Calu3 (cell line): ENCODE data around the gene TBL1XR1. TPM values are rescaled to one million over a fixed set of nuclear protein-coding genes. Genes with fewer than 3 reads are reported as not detected.

ENCODE experiments used
- BruUV-seq: library from RNA; stranded (reverse); fragments of 400-500 nt; replicated peaks from 2 replicates; lab custom pipeline; 2021; lab: Mats Ljungman, UMichigan
- CTCF ChIA-PET: fragments of 300-600 bp; sonication (Branson Sonifier 250); formaldehyde crosslinking; loops from one replicate; lab custom pipeline; 2022; ENCODE audit warnings: antibody characterized with exemption; lab: Charles Lee
- DNase-seq: peaks from one replicate; pipeline ENCODE4 v3.0.0; 2022
- H3K27ac Mint-ChIP-seq: one replicate; pipeline ENCODE4 v1.8.0; 2022; ENCODE audit warnings: mixed read lengths; ENCODE audit not compliant: unreplicated experiment
- H3K27me3 Mint-ChIP-seq: one replicate; pipeline ENCODE4 v1.8.0; 2022; ENCODE audit warnings: mixed read lengths; ENCODE audit not compliant: unreplicated experiment
- H3K36me3 Mint-ChIP-seq: one replicate; pipeline ENCODE4 v1.8.0; 2022; ENCODE audit warnings: mild to moderate bottlenecking, moderate library complexity, mixed read lengths; ENCODE audit not compliant: insufficient read depth, unreplicated experiment
- H3K4me1 Mint-ChIP-seq: one replicate; pipeline ENCODE4 v1.8.0; 2022; ENCODE audit warnings: mild to moderate bottlenecking, low read depth, mixed read lengths; ENCODE audit not compliant: unreplicated experiment
- H3K4me3 Mint-ChIP-seq: one replicate; pipeline ENCODE4 v1.8.0; 2022; ENCODE audit warnings: mild to moderate bottlenecking, low read depth, moderate library complexity, mixed read lengths; ENCODE audit not compliant: unreplicated experiment
- H3K9me3 Mint-ChIP-seq: one replicate; pipeline ENCODE4 v1.8.0; 2022; ENCODE audit warnings: low read depth, mixed read lengths; ENCODE audit not compliant: unreplicated experiment
- intact Hi-C: fragments of 100-400 bp; cut with micrococcal nuclease; formaldehyde crosslinking; loops from one replicate; pipeline ENCODE4 v1.10.0; 2022; ENCODE audit not compliant: unreplicated experiment
- total RNA-seq: library from RNA; stranded (reverse); gene quantifications from 2 replicates; pipeline ENCODE4 v1.2.3, GENCODE V29; 2022
- TF ChIP-seq, protein P1 (sequence below): fragments of 200-600 bp; IDR thresholded peaks from one replicate; pipeline ENCODE4 v1.8.0; 2022; ENCODE audit warnings: antibody characterized with exemption; ENCODE audit not compliant: unreplicated experiment

The TBL1XR1 gene
- total RNA-seq, 1 experiment from 2014 or later = 206 TPM

DNA sequence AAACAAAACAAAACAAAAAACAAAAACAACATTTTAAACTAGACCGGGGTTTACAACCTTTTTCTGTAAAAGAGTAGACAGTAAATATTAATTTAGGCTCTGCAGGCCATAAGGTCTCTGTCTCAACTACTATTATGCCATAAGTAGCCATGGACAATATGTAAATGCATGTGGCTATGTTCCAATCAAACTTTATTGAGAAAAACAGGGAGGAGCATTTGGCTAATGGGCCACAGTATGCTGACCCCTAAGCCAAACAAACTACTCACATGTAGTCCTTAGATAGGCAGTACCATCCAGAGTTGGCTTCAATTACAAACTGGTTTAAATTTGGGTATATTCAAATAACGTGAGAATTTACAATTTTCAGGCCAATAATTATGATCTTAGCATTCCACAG, 144.2 kb downstream of the TBL1XR1 start:
- intact Hi-C loops = loop anchor here (5.0 to 10.0 kb wide), 4 partner anchors 249 to 1102 kb away; no protein-coding TSS in a partner anchor
- Mint-ChIP-seq H3K36me3 (peaks cover 19% of the 10 kb centered on the region), H3K9me3 (no peaks in the 10 kb centered on the region), H3K4me1 (no peaks in the 10 kb centered on the region), H3K27ac (no peak overlapping the region), H3K27me3 (no peaks in the 10 kb centered on the region), H3K4me3 (no peak overlapping the region)
- no peak for DNase-seq
- no TSS peak for BruUV-seq
- CTCF ChIA-PET = interaction anchor here (0.8 kb wide), 1 partner anchor 142 kb away, joined by 3 read pairs; no protein-coding TSS in a partner anchor
- TF ChIP-seq, protein P1, sequence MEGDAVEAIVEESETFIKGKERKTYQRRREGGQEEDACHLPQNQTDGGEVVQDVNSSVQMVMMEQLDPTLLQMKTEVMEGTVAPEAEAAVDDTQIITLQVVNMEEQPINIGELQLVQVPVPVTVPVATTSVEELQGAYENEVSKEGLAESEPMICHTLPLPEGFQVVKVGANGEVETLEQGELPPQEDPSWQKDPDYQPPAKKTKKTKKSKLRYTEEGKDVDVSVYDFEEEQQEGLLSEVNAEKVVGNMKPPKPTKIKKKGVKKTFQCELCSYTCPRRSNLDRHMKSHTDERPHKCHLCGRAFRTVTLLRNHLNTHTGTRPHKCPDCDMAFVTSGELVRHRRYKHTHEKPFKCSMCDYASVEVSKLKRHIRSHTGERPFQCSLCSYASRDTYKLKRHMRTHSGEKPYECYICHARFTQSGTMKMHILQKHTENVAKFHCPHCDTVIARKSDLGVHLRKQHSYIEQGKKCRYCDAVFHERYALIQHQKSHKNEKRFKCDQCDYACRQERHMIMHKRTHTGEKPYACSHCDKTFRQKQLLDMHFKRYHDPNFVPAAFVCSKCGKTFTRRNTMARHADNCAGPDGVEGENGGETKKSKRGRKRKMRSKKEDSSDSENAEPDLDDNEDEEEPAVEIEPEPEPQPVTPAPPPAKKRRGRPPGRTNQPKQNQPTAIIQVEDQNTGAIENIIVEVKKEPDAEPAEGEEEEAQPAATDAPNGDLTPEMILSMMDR = no peak

DNA sequence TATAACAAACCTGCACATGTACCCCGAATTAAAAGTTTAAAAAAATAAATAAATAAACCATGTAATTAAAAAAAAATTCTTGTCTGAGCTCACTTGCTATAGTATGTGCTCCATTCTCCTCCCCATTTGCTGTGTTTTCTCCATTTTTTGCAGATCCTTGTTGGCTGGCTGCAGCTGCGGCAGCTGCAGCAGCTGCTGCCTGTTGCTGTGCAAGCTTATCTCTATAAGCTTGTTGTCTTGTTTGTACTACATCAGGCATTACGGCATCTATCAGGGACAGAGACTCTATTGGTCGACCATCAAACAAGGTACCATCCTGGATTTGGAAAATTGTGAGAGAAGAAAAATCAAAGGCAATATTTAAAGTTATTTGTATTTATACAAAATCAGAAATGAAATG, 145.9 kb downstream of the TBL1XR1 start:
- Mint-ChIP-seq H3K9me3 (no peaks in the 10 kb centered on the region), H3K27ac (no peak overlapping the region), H3K4me3 (no peak overlapping the region), H3K4me1 (no peaks in the 10 kb centered on the region), H3K27me3 (no peaks in the 10 kb centered on the region), H3K36me3 (peaks cover 26% of the 10 kb centered on the region)
- intact Hi-C loops = loop anchor here (1.0 to 10.0 kb wide), 11 partner anchors 143 to 1333 kb away; no protein-coding TSS in a partner anchor
- no peak for DNase-seq
- CTCF ChIA-PET = interaction anchor here (0.6 to 1.9 kb wide), 11 partner anchors 146 to 1334 kb away, joined by 3 to 14 read pairs (median 6); partner anchors contain the start of gene TBL1XR1
- BruUV-seq = no TSS peak
- TF ChIP-seq, protein P1 = no peak

DNA sequence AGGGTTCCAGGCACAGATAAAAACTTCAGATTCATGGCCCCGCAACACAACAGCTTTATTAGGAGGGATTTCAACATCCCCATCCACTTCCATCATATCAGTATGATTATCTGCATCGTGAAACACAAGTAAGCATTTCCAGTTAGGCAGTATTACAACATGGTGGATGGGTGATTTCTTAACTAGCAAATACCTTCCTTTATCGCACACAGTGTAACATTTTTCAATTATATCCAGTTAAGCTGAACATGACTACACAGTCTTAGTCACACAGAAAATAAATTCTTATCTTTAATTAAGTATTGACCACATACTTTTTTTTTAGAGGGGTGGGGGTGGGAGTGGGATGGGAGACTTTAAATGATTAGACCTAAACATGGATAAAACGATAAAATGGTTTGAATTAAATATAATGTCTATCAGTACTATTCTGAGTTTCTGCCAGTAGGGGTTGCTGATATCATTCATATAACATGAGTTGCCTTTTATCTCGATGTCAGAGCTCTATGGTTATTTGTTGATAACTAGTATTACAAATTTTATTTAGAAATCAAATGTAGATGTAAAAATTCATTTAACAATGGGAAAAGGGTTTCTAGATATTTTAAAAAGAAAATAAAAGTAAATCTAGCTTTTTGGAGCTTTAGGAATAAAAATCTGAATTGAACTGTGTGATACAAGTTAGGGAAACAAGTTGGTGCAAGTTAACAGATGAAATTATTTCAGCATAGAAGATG, 146.6 kb downstream of the TBL1XR1 start:
- CTCF ChIA-PET = interaction anchor here (0.6 to 1.9 kb wide), 23 partner anchors 13 to 1334 kb away, joined by 3 to 14 read pairs (median 5); partner anchors contain the start of gene TBL1XR1
- Mint-ChIP-seq H3K4me3 (no peak overlapping the region), H3K9me3 (no peaks in the 10 kb centered on the region), H3K4me1 (no peaks in the 10 kb centered on the region), H3K36me3 (peaks cover 26% of the 10 kb centered on the region), H3K27ac (no peak overlapping the region), H3K27me3 (no peaks in the 10 kb centered on the region)
- TF ChIP-seq, protein P1 = peak; percentile 77
- no TSS peak for BruUV-seq
- peak; percentile 21 for DNase-seq
- intact Hi-C loops = loop anchor here (1.0 to 10.0 kb wide), 11 partner anchors 144 to 1334 kb away; no protein-coding TSS in a partner anchor

DNA sequence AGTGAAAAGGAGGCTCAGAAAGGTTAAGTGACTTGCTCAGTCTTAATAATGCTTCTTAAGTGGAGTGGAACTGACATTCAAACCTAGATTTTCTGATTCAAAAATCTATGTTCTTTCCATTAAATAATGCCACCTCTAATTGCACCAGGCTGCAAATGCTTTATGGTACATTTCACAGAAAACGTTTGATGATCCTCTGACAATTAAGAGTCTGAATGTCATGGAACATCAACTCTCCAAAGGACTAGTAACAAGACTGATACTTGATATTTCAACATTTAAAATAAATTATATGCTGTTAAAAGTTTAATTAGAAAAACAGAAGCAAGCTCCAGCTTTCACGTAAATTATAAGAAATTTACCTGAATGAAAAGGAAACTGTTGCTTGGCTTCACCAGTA, 151.5 kb downstream of the TBL1XR1 start:
- Mint-ChIP-seq H3K27ac (no peak overlapping the region), H3K4me3 (no peak overlapping the region), H3K4me1 (peaks cover 8% of the 10 kb centered on the region), H3K9me3 (no peaks in the 10 kb centered on the region), H3K27me3 (no peaks in the 10 kb centered on the region), H3K36me3 (peaks cover 33% of the 10 kb centered on the region)
- CTCF ChIA-PET = interaction anchor here (1.0 kb wide), 1 partner anchor 1040 kb away, joined by 3 read pairs; no protein-coding TSS in a partner anchor
- no TSS peak for BruUV-seq
- no peak for DNase-seq
- intact Hi-C loops = no loop called here
- TF ChIP-seq, protein P1 = no peak
